HepG2 (cell line): ENCODE measurements around the gene HDLBP. TPM values are rescaled to one million over a fixed set of nuclear protein-coding genes. Genes with fewer than 3 reads are reported as not detected.

Experiments
- AGO2 ChIP-seq: fragments of 200-400 bp; formaldehyde crosslinking; optimal IDR thresholded peaks from 2 replicates; pipeline ENCODE3; 2017; ENCODE audit warnings: mild to moderate bottlenecking, low read depth, low read length, moderate library complexity
- KAT7 ChIP-seq: IDR thresholded peaks from 2 replicates; pipeline ENCODE4 v1.6.1; 2018; ENCODE audit warnings: borderline replicate concordance, missing compliant biosample characterization
- MIER2 ChIP-seq: IDR thresholded peaks from 2 replicates; pipeline ENCODE4 v1.6.1; 2016; ENCODE audit warnings: missing biosample characterization, missing genetic modification reagents
- NCOA2 ChIP-seq: sonication (generic); formaldehyde crosslinking; IDR thresholded peaks from 2 replicates; pipeline ENCODE4 v1.8.0; 2022; ENCODE audit warnings: inconsistent platforms
- SOX13 ChIP-seq, 3 experiments: fragments of 450-650 bp in 1 of 3; sonication (generic) in 1 of 3; formaldehyde crosslinking in 1 of 3; IDR thresholded peaks in 2 of 3; conservative IDR thresholded peaks in 1 of 3; 2 replicates each; pipeline versions ENCODE4 v1.5.0 to v1.6.1; 2016 to 2020; ENCODE audit warnings: antibody characterized with exemption in 1 of 3, mild to moderate bottlenecking in 1 of 3, missing compliant biosample characterization in 1 of 3, missing genetic modification reagents in 1 of 3, moderate library complexity in 1 of 3
- SRSF1 ChIP-seq: fragments of 200-400 bp; formaldehyde crosslinking; optimal IDR thresholded peaks from 2 replicates; pipeline ENCODE3; 2017; ENCODE audit warnings: mild to moderate bottlenecking, low read depth, low read length, moderate library complexity
- TCF12 ChIP-seq, 2 experiments: fragments of 450-650 bp in 1 of 2; sonication (generic) in 1 of 2; formaldehyde crosslinking in 1 of 2; IDR thresholded peaks; 2 replicates each; pipeline versions ENCODE4 v1.6.1 to v1.8.0; 2017 to 2022; ENCODE audit warnings: antibody characterized with exemption in 1 of 2, mild to moderate bottlenecking in 1 of 2, missing genetic modification reagents in 1 of 2, moderate library complexity in 1 of 2
- ZFP90 ChIP-seq: sonication (generic); formaldehyde crosslinking; IDR thresholded peaks from 2 replicates; pipeline ENCODE4 v1.8.0; 2022; ENCODE audit warnings: missing genetic modification reagents, mild to moderate bottlenecking, inconsistent platforms, borderline replicate concordance
- ZNF569 ChIP-seq: sonication (generic); formaldehyde crosslinking; IDR thresholded peaks from 2 replicates; pipeline ENCODE4 v1.5.0; 2020; ENCODE audit warnings: mild to moderate bottlenecking, missing genetic modification reagents, moderate library complexity, borderline replicate concordance
- ZNF773 ChIP-seq: sonication (generic); formaldehyde crosslinking; IDR thresholded peaks from 2 replicates; pipeline ENCODE4 v1.4.0; 2020; ENCODE audit warnings: missing genetic modification reagents, borderline replicate concordance
- ZNF782 ChIP-seq: sonication (generic); formaldehyde crosslinking; IDR thresholded peaks from 2 replicates; pipeline ENCODE4 v1.4.0; 2020; ENCODE audit warnings: missing genetic modification reagents, mild to moderate bottlenecking, borderline replicate concordance
- polyA plus RNA-seq, 8 experiments: library from polyadenylated mRNA; depleted of rRNA in 3 of 8; stranded (reverse) in 7 of 8; unstranded in 1 of 8; fragments of >200 nt; fragmentation: Illumina TruSeq in 4 of 8; extraction: Trizol in 4 of 8; gene quantifications; 2 replicates each; pipeline versions ENCODE4 v1.2.1 to v1.2.3, GENCODE V29; 2011 to 2016; ENCODE audit warnings: low read depth in 4 of 8, missing spikeins in 1 of 8, mixed read lengths in 1 of 8; ENCODE audit not compliant: insufficient read depth in 1 of 8
- total RNA-seq, 5 experiments: library from RNA; depleted of rRNA; stranded (reverse); fragments of >200 nt; fragmentation: Illumina TruSeq; extraction: Trizol; gene quantifications; 2 replicates each; pipeline ENCODE4 v1.2.3, GENCODE V29; 2016; ENCODE audit warnings: low read depth in 1 of 5
- TF ChIP-seq, protein P1 (sequence below): fragments of 450-650 bp; IDR thresholded peaks from 2 replicates; pipeline ENCODE4 v1.6.1; 2016
- TF ChIP-seq, protein P2 (sequence below): sonication (generic); formaldehyde crosslinking; IDR thresholded peaks from 2 replicates; pipeline ENCODE4 v1.8.1; 2023; ENCODE audit warnings: mild to moderate bottlenecking, missing genetic modification reagents
- TF ChIP-seq, protein P3 (sequence below): sonication (generic); formaldehyde crosslinking; IDR thresholded peaks from one replicate; pipeline ENCODE4 v1.5.1; 2020; ENCODE audit warnings: mild to moderate bottlenecking, missing genetic modification reagents; ENCODE audit errors: not compliant biosample characterization

Gene HDLBP
- total and polyA plus RNA-seq, 2 of the 13 experiments (the other 11 are each of a cell fraction or from before 2014, with no cell fraction given) = 464 to 707 TPM

DNA sequence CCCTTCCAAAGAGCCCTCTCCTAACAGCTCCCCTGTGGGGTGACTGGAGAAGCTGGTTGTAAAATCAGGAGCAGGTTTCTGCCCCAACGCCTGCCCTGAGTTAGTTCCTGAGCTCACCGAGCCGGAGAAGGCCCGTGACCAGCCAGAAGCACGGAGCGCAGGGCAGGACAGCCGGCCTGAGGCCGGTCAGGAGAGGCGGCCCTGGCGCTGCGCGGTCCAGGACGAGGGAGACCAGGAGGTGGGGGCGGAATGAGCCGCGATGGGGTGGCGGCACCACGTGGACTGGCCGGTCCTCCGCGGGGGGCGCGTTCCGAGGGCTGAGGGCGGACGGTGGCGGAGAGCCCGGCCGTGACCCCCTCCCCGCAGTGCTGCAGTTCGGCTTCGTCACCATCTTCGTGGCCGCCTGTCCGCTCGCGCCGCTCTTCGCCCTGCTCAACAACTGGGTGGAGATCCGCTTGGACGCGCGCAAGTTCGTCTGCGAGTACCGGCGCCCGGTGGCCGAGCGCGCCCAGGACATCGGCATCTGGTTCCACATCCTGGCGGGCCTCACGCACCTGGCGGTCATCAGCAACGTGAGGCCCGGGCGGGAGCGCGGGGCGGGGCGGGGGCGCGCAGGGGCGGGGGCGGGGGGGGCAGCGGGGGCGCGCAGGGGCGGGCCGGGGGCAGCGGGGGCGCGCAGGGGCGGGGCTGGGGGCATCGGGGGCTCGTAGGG is 98.0 kb downstream of the HDLBP start (continued):
- TF ChIP-seq, protein P1, sequence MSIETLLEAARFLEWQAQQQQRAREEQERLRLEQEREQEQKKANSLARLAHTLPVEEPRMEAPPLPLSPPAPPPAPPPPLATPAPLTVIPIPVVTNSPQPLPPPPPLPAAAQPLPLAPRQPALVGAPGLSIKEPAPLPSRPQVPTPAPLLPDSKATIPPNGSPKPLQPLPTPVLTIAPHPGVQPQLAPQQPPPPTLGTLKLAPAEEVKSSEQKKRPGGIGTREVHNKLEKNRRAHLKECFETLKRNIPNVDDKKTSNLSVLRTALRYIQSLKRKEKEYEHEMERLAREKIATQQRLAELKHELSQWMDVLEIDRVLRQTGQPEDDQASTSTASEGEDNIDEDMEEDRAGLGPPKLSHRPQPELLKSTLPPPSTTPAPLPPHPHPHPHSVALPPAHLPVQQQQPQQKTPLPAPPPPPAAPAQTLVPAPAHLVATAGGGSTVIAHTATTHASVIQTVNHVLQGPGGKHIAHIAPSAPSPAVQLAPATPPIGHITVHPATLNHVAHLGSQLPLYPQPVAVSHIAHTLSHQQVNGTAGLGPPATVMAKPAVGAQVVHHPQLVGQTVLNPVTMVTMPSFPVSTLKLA = peak; percentile 74
- no peak for TF ChIP-seq SOX13 (IDR thresholded peaks at IDR 0.05)
- TF ChIP-seq SOX13 (CRISPR knock-in tag; conservative IDR thresholded peaks at IDR 0.05 in 1 of 2, IDR thresholded peaks at IDR 0.05 in 1 of 2) = peak in 1 of 2 experiments; percentile 41; a peak in 1 of 4 replicates
- TF ChIP-seq AGO2 = peak; percentile 60
- TF ChIP-seq KAT7 (CRISPR knock-in tag) = 0 out of 2 replicates have a peak, but pooled peaks have one; percentile 48
- no peak for TF ChIP-seq TCF12 (IDR thresholded peaks at IDR 0.05)
- TF ChIP-seq TCF12 (CRISPR knock-in tag; IDR thresholded peaks at IDR 0.05) = peak; percentile 74
- peak; percentile 88 for TF ChIP-seq ZNF782 (CRISPR knock-in tag)
- TF ChIP-seq SRSF1 = no peak
- peak; percentile 58 for TF ChIP-seq MIER2 (CRISPR knock-in tag)
- TF ChIP-seq, protein P2, sequence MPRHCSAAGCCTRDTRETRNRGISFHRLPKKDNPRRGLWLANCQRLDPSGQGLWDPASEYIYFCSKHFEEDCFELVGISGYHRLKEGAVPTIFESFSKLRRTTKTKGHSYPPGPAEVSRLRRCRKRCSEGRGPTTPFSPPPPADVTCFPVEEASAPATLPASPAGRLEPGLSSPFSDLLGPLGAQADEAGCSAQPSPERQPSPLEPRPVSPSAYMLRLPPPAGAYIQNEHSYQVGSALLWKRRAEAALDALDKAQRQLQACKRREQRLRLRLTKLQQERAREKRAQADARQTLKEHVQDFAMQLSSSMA (CRISPR knock-in tag) = 0 out of 2 replicates have a peak, but pooled peaks have one; percentile 26
- TF ChIP-seq ZNF569 (CRISPR knock-in tag) = peak; percentile 47; the same call in 1 of the 2 replicates
- TF ChIP-seq NCOA2 = peak; percentile 24; the same call in 1 of the 2 replicates
- TF ChIP-seq, protein P3, sequence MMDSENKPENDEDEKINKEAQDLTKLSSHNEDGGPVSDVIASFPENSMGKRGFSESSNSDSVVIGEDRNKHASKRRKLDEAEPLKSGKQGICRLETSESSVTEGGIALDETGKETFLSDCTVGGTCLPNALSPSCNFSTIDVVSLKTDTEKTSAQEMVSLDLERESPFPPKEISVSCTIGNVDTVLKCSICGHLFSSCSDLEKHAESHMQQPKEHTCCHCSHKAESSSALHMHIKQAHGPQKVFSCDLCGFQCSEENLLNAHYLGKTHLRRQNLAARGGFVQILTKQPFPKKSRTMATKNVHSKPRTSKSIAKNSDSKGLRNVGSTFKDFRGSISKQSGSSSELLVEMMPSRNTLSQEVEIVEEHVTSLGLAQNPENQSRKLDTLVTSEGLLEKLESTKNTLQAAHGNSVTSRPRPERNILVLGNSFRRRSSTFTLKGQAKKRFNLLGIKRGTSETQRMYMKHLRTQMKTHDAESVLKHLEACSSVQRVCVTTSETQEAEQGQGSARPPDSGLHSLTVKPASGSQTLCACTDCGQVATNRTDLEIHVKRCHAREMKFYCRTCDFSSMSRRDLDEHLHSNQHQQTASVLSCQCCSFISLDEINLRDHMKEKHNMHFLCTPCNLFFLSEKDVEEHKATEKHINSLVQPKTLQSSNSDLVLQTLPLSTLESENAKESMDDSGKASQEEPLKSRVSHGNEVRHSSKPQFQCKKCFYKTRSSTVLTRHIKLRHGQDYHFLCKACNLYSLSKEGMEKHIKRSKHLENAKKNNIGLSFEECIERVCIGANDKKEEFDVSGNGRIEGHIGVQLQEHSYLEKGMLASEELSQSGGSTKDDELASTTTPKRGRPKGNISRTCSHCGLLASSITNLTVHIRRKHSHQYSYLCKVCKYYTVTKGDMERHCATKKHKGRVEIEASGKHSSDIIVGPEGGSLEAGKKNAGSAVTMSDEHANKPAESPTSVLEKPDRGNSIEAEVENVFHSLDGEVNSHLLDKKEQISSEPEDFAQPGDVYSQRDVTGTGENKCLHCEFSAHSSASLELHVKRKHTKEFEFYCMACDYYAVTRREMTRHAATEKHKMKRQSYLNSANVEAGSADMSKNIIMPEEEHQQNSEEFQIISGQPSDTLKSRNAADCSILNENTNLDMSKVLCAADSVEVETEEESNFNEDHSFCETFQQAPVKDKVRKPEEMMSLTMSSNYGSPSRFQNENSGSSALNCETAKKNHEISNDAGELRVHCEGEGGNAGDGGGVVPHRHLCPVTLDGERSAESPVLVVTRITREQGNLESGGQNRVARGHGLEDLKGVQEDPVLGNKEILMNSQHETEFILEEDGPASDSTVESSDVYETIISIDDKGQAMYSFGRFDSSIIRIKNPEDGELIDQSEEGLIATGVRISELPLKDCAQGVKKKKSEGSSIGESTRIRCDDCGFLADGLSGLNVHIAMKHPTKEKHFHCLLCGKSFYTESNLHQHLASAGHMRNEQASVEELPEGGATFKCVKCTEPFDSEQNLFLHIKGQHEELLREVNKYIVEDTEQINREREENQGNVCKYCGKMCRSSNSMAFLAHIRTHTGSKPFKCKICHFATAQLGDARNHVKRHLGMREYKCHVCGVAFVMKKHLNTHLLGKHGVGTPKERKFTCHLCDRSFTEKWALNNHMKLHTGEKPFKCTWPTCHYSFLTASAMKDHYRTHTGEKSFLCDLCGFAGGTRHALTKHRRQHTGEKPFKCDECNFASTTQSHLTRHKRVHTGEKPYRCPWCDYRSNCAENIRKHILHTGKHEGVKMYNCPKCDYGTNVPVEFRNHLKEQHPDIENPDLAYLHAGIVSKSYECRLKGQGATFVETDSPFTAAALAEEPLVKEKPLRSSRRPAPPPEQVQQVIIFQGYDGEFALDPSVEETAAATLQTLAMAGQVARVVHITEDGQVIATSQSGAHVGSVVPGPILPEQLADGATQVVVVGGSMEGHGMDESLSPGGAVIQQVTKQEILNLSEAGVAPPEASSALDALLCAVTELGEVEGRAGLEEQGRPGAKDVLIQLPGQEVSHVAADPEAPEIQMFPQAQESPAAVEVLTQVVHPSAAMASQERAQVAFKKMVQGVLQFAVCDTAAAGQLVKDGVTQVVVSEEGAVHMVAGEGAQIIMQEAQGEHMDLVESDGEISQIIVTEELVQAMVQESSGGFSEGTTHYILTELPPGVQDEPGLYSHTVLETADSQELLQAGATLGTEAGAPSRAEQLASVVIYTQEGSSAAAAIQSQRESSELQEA (CRISPR knock-in tag) = peak; percentile 95
- peak; percentile 76; the same call in 1 of the 2 replicates for TF ChIP-seq ZFP90 (CRISPR knock-in tag)
- TF ChIP-seq ZNF773 (CRISPR knock-in tag) = peak; percentile 96
